ENCODE data around the gene ELOB.

Gene ELOB

DNA sequence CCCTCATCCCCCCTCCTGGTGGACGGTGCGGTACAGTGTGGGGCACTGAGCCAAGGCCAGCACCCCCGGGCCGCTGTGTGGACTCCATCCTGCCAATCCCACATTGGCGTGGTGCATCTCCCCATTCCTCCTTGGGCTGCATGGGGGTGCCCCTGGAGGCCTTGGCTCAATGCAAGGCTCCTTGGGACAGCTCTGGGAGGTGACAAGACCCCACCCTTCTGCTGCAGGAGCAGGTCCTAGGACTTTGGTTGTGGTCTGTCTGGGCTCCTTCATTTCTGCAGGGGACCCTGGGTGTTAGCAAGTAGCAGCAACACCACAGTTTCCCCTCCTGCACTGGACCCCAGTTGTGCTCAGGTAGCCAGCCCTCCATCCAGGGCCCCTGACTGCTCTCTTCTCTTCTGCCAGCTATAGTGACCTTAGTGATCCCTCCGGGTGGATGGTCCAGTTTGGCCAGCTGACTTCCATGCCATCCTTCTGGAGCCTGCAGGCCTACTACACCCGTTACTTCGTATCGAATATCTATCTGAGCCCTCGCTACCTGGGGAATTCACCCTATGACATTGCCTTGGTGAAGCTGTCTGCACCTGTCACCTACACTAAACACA, 41.3 kb upstream of the ELOB start:
- DNase-seq, result no peak
- TF ChIP-seq, protein P1, sequence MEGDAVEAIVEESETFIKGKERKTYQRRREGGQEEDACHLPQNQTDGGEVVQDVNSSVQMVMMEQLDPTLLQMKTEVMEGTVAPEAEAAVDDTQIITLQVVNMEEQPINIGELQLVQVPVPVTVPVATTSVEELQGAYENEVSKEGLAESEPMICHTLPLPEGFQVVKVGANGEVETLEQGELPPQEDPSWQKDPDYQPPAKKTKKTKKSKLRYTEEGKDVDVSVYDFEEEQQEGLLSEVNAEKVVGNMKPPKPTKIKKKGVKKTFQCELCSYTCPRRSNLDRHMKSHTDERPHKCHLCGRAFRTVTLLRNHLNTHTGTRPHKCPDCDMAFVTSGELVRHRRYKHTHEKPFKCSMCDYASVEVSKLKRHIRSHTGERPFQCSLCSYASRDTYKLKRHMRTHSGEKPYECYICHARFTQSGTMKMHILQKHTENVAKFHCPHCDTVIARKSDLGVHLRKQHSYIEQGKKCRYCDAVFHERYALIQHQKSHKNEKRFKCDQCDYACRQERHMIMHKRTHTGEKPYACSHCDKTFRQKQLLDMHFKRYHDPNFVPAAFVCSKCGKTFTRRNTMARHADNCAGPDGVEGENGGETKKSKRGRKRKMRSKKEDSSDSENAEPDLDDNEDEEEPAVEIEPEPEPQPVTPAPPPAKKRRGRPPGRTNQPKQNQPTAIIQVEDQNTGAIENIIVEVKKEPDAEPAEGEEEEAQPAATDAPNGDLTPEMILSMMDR (IDR thresholded peaks at IDR 0.05; ENCODE audit: low read depth, low read length), result no peak
- no peaks in the 10 kb centered on the region for H3K36me3 ChIP-seq
- H3K4me3 ChIP-seq (ENCODE audit: low read depth, low read length), result no peak overlapping the region
- H3K27ac ChIP-seq, result no peak overlapping the region
- no peaks in the 10 kb centered on the region for H3K9me3 ChIP-seq (ENCODE audit: severe bottlenecking)
- H3K27me3 ChIP-seq (ENCODE audit: insufficient read depth, low read depth, severe bottlenecking), result no peaks in the 10 kb centered on the region

DNA sequence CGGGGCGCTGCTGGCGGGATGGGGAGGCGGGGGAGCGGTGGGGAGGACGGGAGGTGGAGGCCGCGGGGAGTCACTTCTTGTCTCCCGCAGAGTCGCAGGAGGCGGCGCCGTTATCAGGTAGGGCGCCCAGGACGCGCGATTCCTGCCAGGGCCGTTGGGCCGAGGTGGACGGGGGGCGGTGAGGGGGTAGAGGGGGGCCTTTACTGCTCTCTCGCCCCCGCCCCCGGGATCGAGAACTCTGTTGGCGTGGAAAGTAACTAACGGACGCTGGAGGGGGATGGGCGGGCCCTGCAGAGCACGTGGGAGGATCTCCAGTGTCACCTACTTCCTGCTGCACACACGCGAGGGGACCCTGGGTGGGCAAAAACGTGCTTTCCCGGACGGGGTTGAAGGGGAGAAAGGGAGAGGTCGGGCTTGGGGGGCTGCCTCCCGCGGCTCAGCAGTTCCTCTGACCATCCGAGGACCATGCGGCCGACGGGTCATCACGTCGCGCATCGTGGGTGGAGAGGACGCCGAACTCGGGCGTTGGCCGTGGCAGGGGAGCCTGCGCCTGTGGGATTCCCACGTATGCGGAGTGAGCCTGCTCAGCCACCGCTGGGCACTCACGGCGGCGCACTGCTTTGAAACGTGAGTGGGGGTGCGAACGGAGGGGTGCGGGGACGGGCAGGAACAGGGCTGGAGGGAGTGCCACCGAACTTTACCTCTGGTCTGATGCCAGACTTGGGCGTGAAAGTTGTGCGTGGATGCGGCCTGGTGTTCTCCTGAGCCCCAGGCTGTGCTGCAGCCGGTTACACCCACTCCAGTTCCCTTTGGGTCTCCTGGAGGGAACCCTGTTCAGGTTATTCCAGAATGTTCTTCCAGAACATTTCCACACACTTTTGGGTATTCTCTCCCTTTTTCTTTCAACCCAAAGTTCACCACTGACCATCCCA, 40.5 kb upstream of the ELOB start:
- Histone ChIP-seq H3K27ac (no peak overlapping the region), H3K4me3 (ENCODE audit: low read depth, low read length) (no peak overlapping the region)
- TF ChIP-seq, protein P1 (IDR thresholded peaks at IDR 0.05; ENCODE audit: low read depth, low read length), result no peak

DNA sequence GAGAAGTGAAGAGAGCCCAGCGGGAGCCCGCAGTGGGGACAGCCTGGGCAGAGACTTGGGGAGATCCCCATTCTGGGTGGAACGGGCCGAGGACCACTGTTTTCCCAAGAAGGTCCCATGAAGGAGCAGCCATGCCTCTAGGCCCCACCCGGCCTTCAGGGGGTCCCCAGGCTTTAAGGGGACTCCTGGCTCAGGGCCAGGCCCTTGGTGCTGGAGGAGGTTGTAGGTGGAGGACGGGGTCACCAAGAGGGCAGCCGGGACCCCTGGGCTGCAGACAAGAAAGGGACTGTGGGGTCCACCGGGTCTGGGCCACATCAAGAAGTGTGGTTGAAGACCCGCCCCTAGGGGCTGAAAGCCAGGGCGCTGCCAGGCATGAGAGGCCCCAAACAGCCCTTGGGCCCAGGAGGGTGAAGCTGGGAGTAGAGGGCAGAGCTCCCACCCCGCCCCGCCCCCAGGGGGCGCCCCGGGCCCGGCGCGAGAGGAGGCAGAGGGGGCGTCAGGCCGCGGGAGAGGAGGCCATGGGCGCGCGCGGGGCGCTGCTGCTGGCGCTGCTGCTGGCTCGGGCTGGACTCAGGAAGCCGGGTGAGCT, 39.8 kb upstream of the ELOB start, which contains the start of gene PRSS21:
PRSS21 (plus strand) TSS at position 487 of the 589 bp plus-strand sequence; CDS start at position 519, 32 bp downstream.
- DNase-seq, result no peak
- no peaks in the 10 kb centered on the region for H3K27me3 ChIP-seq (ENCODE audit: insufficient read depth, low read depth, severe bottlenecking)
- no peak within 1 kb of the TSS for H3K27ac ChIP-seq

More for the DNA sequence above, 40.5 kb upstream of the ELOB start:
- DNase-seq, result peak; percentile 3
- no peaks in the 10 kb centered on the region for H3K36me3 ChIP-seq
- no peaks in the 10 kb centered on the region for H3K9me3 ChIP-seq (ENCODE audit: severe bottlenecking)
- no peaks in the 10 kb centered on the region for H3K27me3 ChIP-seq (ENCODE audit: insufficient read depth, low read depth, severe bottlenecking)

DNA sequence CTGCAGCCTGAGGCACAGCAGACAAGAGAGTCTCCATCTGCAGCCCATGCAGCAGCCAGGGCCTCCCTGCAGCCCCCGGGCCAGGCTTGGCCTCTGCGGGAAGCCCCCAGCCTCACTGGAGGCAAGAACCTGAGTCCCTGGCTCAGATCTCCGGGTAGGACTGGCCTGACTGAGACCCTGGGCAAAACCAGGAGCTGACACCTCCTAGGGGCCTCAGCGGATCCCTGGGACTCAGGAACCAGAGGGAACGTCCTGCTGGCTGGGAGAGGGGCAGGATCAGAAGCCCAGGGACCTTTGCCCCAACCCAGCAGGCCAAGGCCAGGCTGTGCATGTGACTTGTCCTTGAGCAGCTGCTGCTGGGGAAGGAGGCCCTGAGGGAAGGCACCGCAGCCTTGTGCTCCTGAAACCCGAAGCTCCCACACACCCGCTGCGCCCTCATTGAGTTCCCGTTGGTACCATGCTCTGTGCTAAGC, 38.3 kb upstream of the ELOB start:
- no peaks in the 10 kb centered on the region for H3K36me3 ChIP-seq
- H3K27ac ChIP-seq, result no peak overlapping the region
- TF ChIP-seq, protein P1 (IDR thresholded peaks at IDR 0.05; ENCODE audit: low read depth, low read length), result no peak
- no peak overlapping the region for H3K4me3 ChIP-seq (ENCODE audit: low read depth, low read length)
- no peaks in the 10 kb centered on the region for H3K27me3 ChIP-seq (ENCODE audit: insufficient read depth, low read depth, severe bottlenecking)
- no peaks in the 10 kb centered on the region for H3K9me3 ChIP-seq (ENCODE audit: severe bottlenecking)
- no peak for DNase-seq

More for the DNA sequence above, 39.8 kb upstream of the ELOB start, which contains the start of gene PRSS21:
- Histone ChIP-seq H3K36me3 (no peaks in the 10 kb centered on the region), H3K4me3 (ENCODE audit: low read depth, low read length) (no peak within 1 kb of the TSS), H3K9me3 (ENCODE audit: severe bottlenecking) (no peaks in the 10 kb centered on the region)
- TF ChIP-seq, protein P1 (IDR thresholded peaks at IDR 0.05; ENCODE audit: low read depth, low read length), result no peak

DNA sequence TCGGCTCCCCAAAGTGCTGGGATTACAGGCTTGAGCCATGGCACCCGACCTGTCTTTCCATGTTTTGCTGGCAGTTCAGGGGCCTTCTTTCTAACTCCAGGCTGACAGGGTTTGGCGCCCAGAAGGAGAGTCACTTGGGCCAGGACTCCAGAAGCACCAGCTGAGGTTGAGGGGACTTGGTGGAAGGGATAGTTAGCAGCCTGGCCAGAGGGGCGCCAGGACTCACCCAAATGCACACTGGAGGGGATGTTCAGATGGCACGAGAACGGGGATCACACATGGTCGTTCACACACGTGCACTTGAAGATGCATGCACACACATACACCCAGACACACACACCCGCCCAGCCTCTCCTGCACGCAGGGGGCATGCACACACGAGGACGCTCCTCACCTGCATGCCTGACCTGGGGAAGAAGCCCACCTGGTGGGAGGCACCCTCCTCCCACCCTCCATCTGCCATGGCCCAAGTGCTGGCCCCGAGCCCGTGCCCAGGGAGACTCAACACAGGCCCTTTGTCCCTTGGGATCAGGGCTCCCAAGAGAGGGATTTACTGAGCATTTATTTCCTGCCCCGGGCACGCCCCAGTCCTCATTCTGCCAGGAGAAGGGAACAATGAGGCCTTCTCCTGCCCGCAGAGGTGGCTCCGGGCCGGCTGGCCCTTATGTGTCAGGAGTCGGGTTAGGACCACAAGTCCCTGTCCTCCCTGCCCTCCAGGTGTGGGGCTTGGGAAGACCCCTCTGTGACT, 37.6 kb upstream of the ELOB start:
- no peaks in the 10 kb centered on the region for H3K9me3 ChIP-seq (ENCODE audit: severe bottlenecking)
- no peaks in the 10 kb centered on the region for H3K36me3 ChIP-seq
- H3K27me3 ChIP-seq (ENCODE audit: insufficient read depth, low read depth, severe bottlenecking), result no peaks in the 10 kb centered on the region
- TF ChIP-seq, protein P1 (IDR thresholded peaks at IDR 0.05; ENCODE audit: low read depth, low read length), result no peak
- no peak overlapping the region for H3K4me3 ChIP-seq (ENCODE audit: low read depth, low read length)
- DNase-seq, result no peak
- no peak overlapping the region for H3K27ac ChIP-seq
